K562 treated with DMSO at 1 percent for 4 hours (cell line): ENCODE measurements around the gene TOMM34. TPM values are rescaled to one million over a fixed set of nuclear protein-coding genes. Genes with fewer than 3 reads are reported as not detected.

Experiments used
- total RNA-seq: library from RNA; unstranded; fragments of 300-600 nt; gene quantifications from 2 replicates; pipeline ENCODE4 v1.2.3, GENCODE V29; 2022; ENCODE audit not compliant: insufficient read depth

Gene TOMM34
- total RNA-seq, result 35.3 and 36.9 TPM in 2 replicates

GRCh38 chr20:44960103-44960852 lies at the start of gene TOMM34:
Gene TOMM34, minus strand, starts transcription at chr20:44960397. Its CDS starts 64 bp downstream, at chr20:44960333.

GRCh38 chr20:44966030-44966961 lies 6.1 kb upstream of the TOMM34 start, which contains the start of gene STK4:
Gene STK4, plus strand, starts transcription at chr20:44966512. Its CDS starts 57 bp downstream, at chr20:44966569.

GRCh38 chr20:44909872-44910689 lies 50.1 kb downstream of the TOMM34 start, which contains the start of gene PABPC1L:
Gene PABPC1L, plus strand, starts transcription at chr20:44910060. Its CDS starts 84 bp downstream, at chr20:44910144.

Other genes with a start within 250 kb of the TOMM34 start
- not detected in 2 replicates for gene CCN5, start 245.0 kb downstream of the TOMM34 start, total RNA-seq
- 0.23 and 1.3 TPM in 2 replicates for gene KCNK15, start 214.5 kb downstream of the TOMM34 start, total RNA-seq
- not detected in 2 replicates for gene RIMS4, start 149.9 kb downstream of the TOMM34 start, total RNA-seq
- 83.3 and 93.2 TPM in 2 replicates for gene YWHAB, start 74.7 kb downstream of the TOMM34 start, total RNA-seq
- 39.7 and 48.7 TPM in 2 replicates for gene PABPC1L, start 50.3 kb downstream of the TOMM34 start, total RNA-seq
- gene STK4, start 6.1 kb upstream of the TOMM34 start, total RNA-seq, result 11.8 and 12.8 TPM in 2 replicates
- not detected in 2 replicates for gene KCNS1, start 140.7 kb upstream of the TOMM34 start, total RNA-seq
- not detected in 2 replicates for gene WFDC5, start 154.8 kb upstream of the TOMM34 start, total RNA-seq
- gene WFDC12, start 164.1 kb upstream of the TOMM34 start, total RNA-seq, result not detected in 2 replicates
- gene PI3, start 214.5 kb upstream of the TOMM34 start, total RNA-seq, result not detected in 2 replicates
- not detected in 2 replicates for gene SEMG1, start 246.6 kb upstream of the TOMM34 start, total RNA-seq